H1 (cell line): Measurements from ENCODE around the gene SLC43A1. TPM values are rescaled to one million over a fixed set of nuclear protein-coding genes. Genes with fewer than 3 reads are reported as not detected.

Experiments used
- SIX5 ChIP-seq: IDR thresholded peaks from 2 replicates; pipeline ENCODE4 v1.6.1; 2011; ENCODE audit warnings: mild to moderate bottlenecking, low read depth, low read length
- polyA plus RNA-seq, 7 experiments: library from polyadenylated mRNA; depleted of rRNA in 3 of 7; stranded (reverse) in 5 of 7; unstranded in 2 of 7; fragments of >200 nt in 5 of 7; fragments of 200-250 nt in 2 of 7; gene quantifications; 1 replicate in 5 of 7; 2 replicates in 1 of 7; 4 replicates in 1 of 7; pipeline versions ENCODE4 v1.2.1 to v1.2.3, GENCODE V29; 2011 to 2013; ENCODE audit warnings: missing spikeins in 2 of 7, mixed read lengths in 2 of 7
- total RNA-seq: library from RNA; stranded (reverse); fragmentation: NEBNext Ultra II Directional; extraction: Animal tissue kit (Norgen Biotek cat#: 25700); gene quantifications from 2 replicates; pipeline ENCODE4 v1.2.1, GENCODE V29; 2021
- TF ChIP-seq, protein P1 (sequence below): fragments of 300-600 bp; sonication (generic); IDR thresholded peaks from 2 replicates; pipeline ENCODE4 v1.7.1; 2012; ENCODE audit warnings: low read length, moderate library complexity, mild to moderate bottlenecking, inconsistent platforms; ENCODE audit not compliant: insufficient replicate concordance
- TF ChIP-seq, protein P2 (sequence below): IDR thresholded peaks from 2 replicates; pipeline ENCODE4 v1.6.1; 2012; ENCODE audit warnings: low read length, inconsistent platforms

Gene SLC43A1
- total and polyA plus RNA-seq, 2 of the 8 experiments (the other 6 are each of a cell fraction or from before 2014, with no cell fraction given), result 34.5 to 58.0 TPM

DNA sequence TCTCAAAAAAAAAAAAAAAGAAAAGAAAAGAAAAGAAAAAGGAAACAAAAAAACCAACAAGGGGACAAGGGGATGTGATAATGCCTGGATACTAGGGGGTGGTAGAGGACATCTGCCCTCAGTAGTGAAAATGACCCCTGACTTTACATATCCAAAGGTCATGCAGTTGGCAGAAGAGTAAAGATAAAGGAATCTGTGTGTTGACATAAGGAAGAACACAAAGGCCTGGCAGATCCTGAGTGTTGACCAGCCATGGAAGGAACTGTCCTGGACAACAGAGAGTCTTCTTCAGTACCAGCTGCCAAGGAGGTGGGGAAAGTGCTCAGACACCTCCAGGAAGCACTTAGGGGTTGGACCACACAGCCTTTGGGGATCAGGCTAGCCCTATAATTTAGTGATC lies 12.6 kb downstream of the SLC43A1 start (continued):
- TF ChIP-seq, protein P1, sequence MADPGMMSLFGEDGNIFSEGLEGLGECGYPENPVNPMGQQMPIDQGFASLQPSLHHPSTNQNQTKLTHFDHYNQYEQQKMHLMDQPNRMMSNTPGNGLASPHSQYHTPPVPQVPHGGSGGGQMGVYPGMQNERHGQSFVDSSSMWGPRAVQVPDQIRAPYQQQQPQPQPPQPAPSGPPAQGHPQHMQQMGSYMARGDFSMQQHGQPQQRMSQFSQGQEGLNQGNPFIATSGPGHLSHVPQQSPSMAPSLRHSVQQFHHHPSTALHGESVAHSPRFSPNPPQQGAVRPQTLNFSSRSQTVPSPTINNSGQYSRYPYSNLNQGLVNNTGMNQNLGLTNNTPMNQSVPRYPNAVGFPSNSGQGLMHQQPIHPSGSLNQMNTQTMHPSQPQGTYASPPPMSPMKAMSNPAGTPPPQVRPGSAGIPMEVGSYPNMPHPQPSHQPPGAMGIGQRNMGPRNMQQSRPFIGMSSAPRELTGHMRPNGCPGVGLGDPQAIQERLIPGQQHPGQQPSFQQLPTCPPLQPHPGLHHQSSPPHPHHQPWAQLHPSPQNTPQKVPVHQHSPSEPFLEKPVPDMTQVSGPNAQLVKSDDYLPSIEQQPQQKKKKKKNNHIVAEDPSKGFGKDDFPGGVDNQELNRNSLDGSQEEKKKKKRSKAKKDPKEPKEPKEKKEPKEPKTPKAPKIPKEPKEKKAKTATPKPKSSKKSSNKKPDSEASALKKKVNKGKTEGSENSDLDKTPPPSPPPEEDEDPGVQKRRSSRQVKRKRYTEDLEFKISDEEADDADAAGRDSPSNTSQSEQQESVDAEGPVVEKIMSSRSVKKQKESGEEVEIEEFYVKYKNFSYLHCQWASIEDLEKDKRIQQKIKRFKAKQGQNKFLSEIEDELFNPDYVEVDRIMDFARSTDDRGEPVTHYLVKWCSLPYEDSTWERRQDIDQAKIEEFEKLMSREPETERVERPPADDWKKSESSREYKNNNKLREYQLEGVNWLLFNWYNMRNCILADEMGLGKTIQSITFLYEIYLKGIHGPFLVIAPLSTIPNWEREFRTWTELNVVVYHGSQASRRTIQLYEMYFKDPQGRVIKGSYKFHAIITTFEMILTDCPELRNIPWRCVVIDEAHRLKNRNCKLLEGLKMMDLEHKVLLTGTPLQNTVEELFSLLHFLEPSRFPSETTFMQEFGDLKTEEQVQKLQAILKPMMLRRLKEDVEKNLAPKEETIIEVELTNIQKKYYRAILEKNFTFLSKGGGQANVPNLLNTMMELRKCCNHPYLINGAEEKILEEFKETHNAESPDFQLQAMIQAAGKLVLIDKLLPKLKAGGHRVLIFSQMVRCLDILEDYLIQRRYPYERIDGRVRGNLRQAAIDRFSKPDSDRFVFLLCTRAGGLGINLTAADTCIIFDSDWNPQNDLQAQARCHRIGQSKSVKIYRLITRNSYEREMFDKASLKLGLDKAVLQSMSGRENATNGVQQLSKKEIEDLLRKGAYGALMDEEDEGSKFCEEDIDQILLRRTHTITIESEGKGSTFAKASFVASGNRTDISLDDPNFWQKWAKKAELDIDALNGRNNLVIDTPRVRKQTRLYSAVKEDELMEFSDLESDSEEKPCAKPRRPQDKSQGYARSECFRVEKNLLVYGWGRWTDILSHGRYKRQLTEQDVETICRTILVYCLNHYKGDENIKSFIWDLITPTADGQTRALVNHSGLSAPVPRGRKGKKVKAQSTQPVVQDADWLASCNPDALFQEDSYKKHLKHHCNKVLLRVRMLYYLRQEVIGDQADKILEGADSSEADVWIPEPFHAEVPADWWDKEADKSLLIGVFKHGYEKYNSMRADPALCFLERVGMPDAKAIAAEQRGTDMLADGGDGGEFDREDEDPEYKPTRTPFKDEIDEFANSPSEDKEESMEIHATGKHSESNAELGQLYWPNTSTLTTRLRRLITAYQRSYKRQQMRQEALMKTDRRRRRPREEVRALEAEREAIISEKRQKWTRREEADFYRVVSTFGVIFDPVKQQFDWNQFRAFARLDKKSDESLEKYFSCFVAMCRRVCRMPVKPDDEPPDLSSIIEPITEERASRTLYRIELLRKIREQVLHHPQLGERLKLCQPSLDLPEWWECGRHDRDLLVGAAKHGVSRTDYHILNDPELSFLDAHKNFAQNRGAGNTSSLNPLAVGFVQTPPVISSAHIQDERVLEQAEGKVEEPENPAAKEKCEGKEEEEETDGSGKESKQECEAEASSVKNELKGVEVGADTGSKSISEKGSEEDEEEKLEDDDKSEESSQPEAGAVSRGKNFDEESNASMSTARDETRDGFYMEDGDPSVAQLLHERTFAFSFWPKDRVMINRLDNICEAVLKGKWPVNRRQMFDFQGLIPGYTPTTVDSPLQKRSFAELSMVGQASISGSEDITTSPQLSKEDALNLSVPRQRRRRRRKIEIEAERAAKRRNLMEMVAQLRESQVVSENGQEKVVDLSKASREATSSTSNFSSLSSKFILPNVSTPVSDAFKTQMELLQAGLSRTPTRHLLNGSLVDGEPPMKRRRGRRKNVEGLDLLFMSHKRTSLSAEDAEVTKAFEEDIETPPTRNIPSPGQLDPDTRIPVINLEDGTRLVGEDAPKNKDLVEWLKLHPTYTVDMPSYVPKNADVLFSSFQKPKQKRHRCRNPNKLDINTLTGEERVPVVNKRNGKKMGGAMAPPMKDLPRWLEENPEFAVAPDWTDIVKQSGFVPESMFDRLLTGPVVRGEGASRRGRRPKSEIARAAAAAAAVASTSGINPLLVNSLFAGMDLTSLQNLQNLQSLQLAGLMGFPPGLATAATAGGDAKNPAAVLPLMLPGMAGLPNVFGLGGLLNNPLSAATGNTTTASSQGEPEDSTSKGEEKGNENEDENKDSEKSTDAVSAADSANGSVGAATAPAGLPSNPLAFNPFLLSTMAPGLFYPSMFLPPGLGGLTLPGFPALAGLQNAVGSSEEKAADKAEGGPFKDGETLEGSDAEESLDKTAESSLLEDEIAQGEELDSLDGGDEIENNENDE, result no peak
- no peak for TF ChIP-seq SIX5
- TF ChIP-seq, protein P2, sequence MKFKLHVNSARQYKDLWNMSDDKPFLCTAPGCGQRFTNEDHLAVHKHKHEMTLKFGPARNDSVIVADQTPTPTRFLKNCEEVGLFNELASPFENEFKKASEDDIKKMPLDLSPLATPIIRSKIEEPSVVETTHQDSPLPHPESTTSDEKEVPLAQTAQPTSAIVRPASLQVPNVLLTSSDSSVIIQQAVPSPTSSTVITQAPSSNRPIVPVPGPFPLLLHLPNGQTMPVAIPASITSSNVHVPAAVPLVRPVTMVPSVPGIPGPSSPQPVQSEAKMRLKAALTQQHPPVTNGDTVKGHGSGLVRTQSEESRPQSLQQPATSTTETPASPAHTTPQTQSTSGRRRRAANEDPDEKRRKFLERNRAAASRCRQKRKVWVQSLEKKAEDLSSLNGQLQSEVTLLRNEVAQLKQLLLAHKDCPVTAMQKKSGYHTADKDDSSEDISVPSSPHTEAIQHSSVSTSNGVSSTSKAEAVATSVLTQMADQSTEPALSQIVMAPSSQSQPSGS, result no peak
